Measurements from ENCODE around the gene AP5Z1. TPM values are rescaled to one million over a fixed set of nuclear protein-coding genes. Genes with fewer than 3 reads are reported as not detected.

AP5Z1 gene
- total and polyA plus RNA-seq, 11 donors, result 8.4 to 31.9 (median 13.4) TPM

GRCh38 chr7:4766666-4767519 is 8.5 kb upstream of the AP5Z1 start:
- WGBS, 4 donors, result 90 to 93% (median 91%) methylated on average over 37 of the region's 37 CpGs

GRCh38 chr7:4768597-4769569 is 6.5 kb upstream of the AP5Z1 start:
- ATAC-seq (no peak), DNase-seq (peak in 1 of 5 donors; percentile 5)
- Histone ChIP-seq H3K27me3 (no peaks in the 10 kb centered on the region), H3K27ac (peak overlapping the region in 1 of 12 donors; percentile 94), H3K4me1 (peaks cover 0 to 25% (median 9%) of the 10 kb centered on the region in 12 donors), H3K4me3 (no peak overlapping the region), H3K36me3 (peaks cover 0 to 34% (median 22%) of the 10 kb centered on the region in 9 donors), H3K9me3 (no peaks in the 10 kb centered on the region)
- WGBS, 4 donors, result 81 to 83% (median 82%) methylated on average over 27 of the region's 27 CpGs
- intact Hi-C loops (cut with DNase I), result no loop called here
- TF ChIP-seq CTCF (IDR thresholded peaks at IDR 0.05), result no peak
- TF ChIP-seq POLR2A (IDR thresholded peaks at IDR 0.05), result no peak

More at GRCh38 chr7:4766666-4767519, 8.5 kb upstream of the AP5Z1 start:
- no peak for ATAC-seq
- peaks cover 0 to 24% (median 6%) of the 10 kb centered on the region in 12 donors for H3K4me1 ChIP-seq
- no peaks in the 10 kb centered on the region for H3K9me3 ChIP-seq
- no peak overlapping the region for H3K4me3 ChIP-seq
- DNase-seq, result peak in 1 of 5 donors; percentile 5
- H3K36me3 ChIP-seq, result peaks cover 0 to 54% (median 42%) of the 10 kb centered on the region in 9 donors
- H3K27ac ChIP-seq, result peak overlapping the region in 1 of 12 donors; percentile 94
- intact Hi-C loops (cut with DNase I), result no loop called here
- no peaks in the 10 kb centered on the region for H3K27me3 ChIP-seq
- TF ChIP-seq POLR2A (IDR thresholded peaks at IDR 0.05) (no peak), CTCF (IDR thresholded peaks at IDR 0.05) (no peak)

GRCh38 chr7:4769761-4770160 is 5.7 kb upstream of the AP5Z1 start:
- 17 to 26% (median 20%) methylated on average over 7 of the region's 7 CpGs for WGBS, 4 donors
- no peaks in the 10 kb centered on the region for H3K9me3 ChIP-seq
- H3K36me3 ChIP-seq, result peaks cover 0 to 25% (median 13%) of the 10 kb centered on the region in 9 donors
- ATAC-seq (no peak), DNase-seq (peak in 1 of 5 donors; percentile 6)
- H3K27me3 ChIP-seq, result no peaks in the 10 kb centered on the region
- peak overlapping the region in 2 of 12 donors; percentile 0 to 94 for H3K27ac ChIP-seq
- TF ChIP-seq POLR2A (IDR thresholded peaks at IDR 0.05) (no peak), CTCF (IDR thresholded peaks at IDR 0.05) (no peak)
- intact Hi-C loops (cut with DNase I), result no loop called here
- no peak overlapping the region for H3K4me3 ChIP-seq
- H3K4me1 ChIP-seq, result peaks cover 0 to 34% (median 15%) of the 10 kb centered on the region in 12 donors

Measured in heart left ventricle (tissue), 16 donors.